Caki2 (cell line): ENCODE data around the gene SETD1A. TPM values are rescaled to one million over a fixed set of nuclear protein-coding genes. Genes with fewer than 3 reads are reported as not detected.

Source experiments
- DNase-seq: peaks from one replicate; pipeline ENCODE4 v3.0.0-alpha.2; 2015; ENCODE audit warnings: low read depth
- in situ Hi-C: cut with HindIII; loops from 2 replicates; pipeline ENCODE4 v1.10.0; 2016; ENCODE audit warnings: low sequenced_read_pairs, low pct_unique_long_range_greater_than_20kb, mixed read lengths
- total RNA-seq: library from RNA; depleted of rRNA; stranded (reverse); fragments of >200 nt; shearing (Covaris generic); gene quantifications from 2 replicates; pipeline ENCODE4 v1.2.3, GENCODE V29; 2014; ENCODE audit warnings: low replicate concordance; rRNA removed

Gene SETD1A
- 0.81 and 1.2 TPM in 2 replicates for total RNA-seq

GRCh38 chr16:30957456-30958174, at the start of gene SETD1A:
Gene SETD1A, plus strand, starts transcription at chr16:30957754. Its CDS starts 978 bp downstream, at chr16:30958732.
- in situ Hi-C loops, result no loop called here
- DNase-seq, result peak; percentile 94

- no peak for DNase-seq
These were observed 47.0 kb upstream of the SETD1A start for GRCh38 chr16:30910427-30911029.

GRCh38 chr16:30912794-30913412, 44.7 kb upstream of the SETD1A start:
- in situ Hi-C loops, result no loop called here
- no peak for DNase-seq

More at GRCh38 chr16:30910427-30911029, 47.0 kb upstream of the SETD1A start:
- in situ Hi-C loops, result no loop called here

GRCh38 chr16:30914830-30915229, 42.7 kb upstream of the SETD1A start:
- DNase-seq, result no peak
- in situ Hi-C loops, result no loop called here

- DNase-seq, result no peak
- in situ Hi-C loops, result no loop called here
These were observed 38.9 kb upstream of the SETD1A start for GRCh38 chr16:30918614-30919013.

GRCh38 chr16:30920891-30921290, 36.7 kb upstream of the SETD1A start:
- no peak for DNase-seq
- in situ Hi-C loops, result no loop called here

- in situ Hi-C loops, result no loop called here
These were observed 36.2 kb upstream of the SETD1A start for GRCh38 chr16:30921459-30921747.

GRCh38 chr16:30921748-30922419, 35.7 kb upstream of the SETD1A start:
- in situ Hi-C loops, result no loop called here
- DNase-seq, result peak; percentile 92

More at GRCh38 chr16:30921459-30921747, 36.2 kb upstream of the SETD1A start:
- no peak for DNase-seq

- DNase-seq, result peak; percentile 100
- in situ Hi-C loops, result no loop called here
These were observed 35.1 kb upstream of the SETD1A start for GRCh38 chr16:30922420-30922959.

- in situ Hi-C loops, result no loop called here
- peak; percentile 100 for DNase-seq
These were observed 34.5 kb upstream of the SETD1A start for GRCh38 chr16:30922960-30923535.

- no peak for DNase-seq
- in situ Hi-C loops, result no loop called here
These were observed 33.9 kb upstream of the SETD1A start, which contains the start of gene FBXL19 for GRCh38 chr16:30923554-30924075. Gene FBXL19, plus strand, starts transcription at chr16:30923572. Its CDS starts 2,183 bp downstream, at chr16:30925755.

- DNase-seq, result no peak
- in situ Hi-C loops, result no loop called here
These were observed 33.3 kb upstream of the SETD1A start for GRCh38 chr16:30924076-30924912.

- in situ Hi-C loops, result loop anchor here (25.0 kb wide), 1 partner anchor 163 kb away; the partner anchor contains the start of genes CFAP119 and RNF40
- no peak for DNase-seq
These were observed 32.5 kb upstream of the SETD1A start for GRCh38 chr16:30924913-30925631.

- DNase-seq, result no peak
- in situ Hi-C loops, result loop anchor here (25.0 kb wide), 1 partner anchor 163 kb away; the partner anchor contains the start of genes CFAP119 and RNF40
These were observed 31.9 kb upstream of the SETD1A start for GRCh38 chr16:30925632-30925987.

- DNase-seq, result no peak
- in situ Hi-C loops, result loop anchor here (25.0 kb wide), 1 partner anchor 164 kb away; the partner anchor contains the start of genes CFAP119 and RNF40
These were observed 31.4 kb upstream of the SETD1A start for GRCh38 chr16:30925995-30926811.
